GM19239 (cell line): Measurements from ENCODE around the gene PCED1B.

Source experiments
- DNase-seq: peaks from one replicate; pipeline ENCODE4 v3.0.0; 2011; ENCODE audit warnings: low spot score; ENCODE audit not compliant: insufficient read length
- FAIRE-seq: peaks from 2 replicates; lab custom pipeline; 2011; peaks lifted over from hg19 to GRCh38; lab: Jason Lieb, UNC

Gene PCED1B

GRCh38 chr12:47085815-47086252, 6.4 kb downstream of the PCED1B start:
- FAIRE-seq, result no peak
- DNase-seq, result no peak

- FAIRE-seq, result no peak
Measured at GRCh38 chr12:47087088-47087688, 7.8 kb downstream of the PCED1B start.

GRCh38 chr12:47088021-47088944, 8.9 kb downstream of the PCED1B start:
- no peak for DNase-seq

More at GRCh38 chr12:47087088-47087688, 7.8 kb downstream of the PCED1B start:
- no peak for DNase-seq

GRCh38 chr12:47091009-47091408, 11.6 kb downstream of the PCED1B start:
- DNase-seq (no peak), FAIRE-seq (no peak)

More at GRCh38 chr12:47088021-47088944, 8.9 kb downstream of the PCED1B start:
- no peak for FAIRE-seq

GRCh38 chr12:47094804-47095203, 15.4 kb downstream of the PCED1B start:
- no peak for DNase-seq
- no peak for FAIRE-seq

GRCh38 chr12:47095446-47096236, 16.2 kb downstream of the PCED1B start:
- no peak for DNase-seq
- no peak for FAIRE-seq

GRCh38 chr12:47097276-47097896, 18.0 kb downstream of the PCED1B start:
- FAIRE-seq (no peak), DNase-seq (no peak)

GRCh38 chr12:47098099-47098498, 18.7 kb downstream of the PCED1B start:
- no peak for FAIRE-seq
- DNase-seq, result no peak

GRCh38 chr12:47099610-47100009, 20.2 kb downstream of the PCED1B start:
- DNase-seq (no peak), FAIRE-seq (no peak)

- FAIRE-seq (no peak), DNase-seq (no peak)
Measured at GRCh38 chr12:47100160-47100559, 20.7 kb downstream of the PCED1B start.

GRCh38 chr12:47102406-47102805, 23.0 kb downstream of the PCED1B start:
- no peak for FAIRE-seq
- DNase-seq, result no peak

- DNase-seq (no peak), FAIRE-seq (no peak)
Measured at GRCh38 chr12:47102845-47103651, 23.6 kb downstream of the PCED1B start.

- FAIRE-seq (no peak), DNase-seq (no peak)
Measured at GRCh38 chr12:47105914-47106674, 26.7 kb downstream of the PCED1B start.

GRCh38 chr12:47107446-47107845, 28.0 kb downstream of the PCED1B start:
- DNase-seq, result no peak

GRCh38 chr12:47107926-47108325, 28.5 kb downstream of the PCED1B start:
- no peak for FAIRE-seq
- no peak for DNase-seq

More at GRCh38 chr12:47107446-47107845, 28.0 kb downstream of the PCED1B start:
- no peak for FAIRE-seq

- no peak for DNase-seq
- no peak for FAIRE-seq
Measured at GRCh38 chr12:47110011-47110541, 30.7 kb downstream of the PCED1B start.

GRCh38 chr12:47110718-47111391, 31.4 kb downstream of the PCED1B start:
- FAIRE-seq (no peak), DNase-seq (no peak)

GRCh38 chr12:47111392-47111778, 32.0 kb downstream of the PCED1B start:
- no peak for FAIRE-seq
- no peak for DNase-seq
